Pulmonary artery endothelial cell (primary cell): Measurements from ENCODE around the gene ARL4A. TPM values are rescaled to one million over a fixed set of nuclear protein-coding genes. Genes with fewer than 3 reads are reported as not detected.
"Not testable (repeated sequence)": the region's sequence is repeated elsewhere in the genome, so short reads cannot be mapped to it uniquely, and the experiment has no call there.

Experiments used
- DNase-seq: peaks from one replicate; pipeline ENCODE4 v3.0.0-alpha.2; 2011; ENCODE audit warnings: low read depth, low spot score
- total RNA-seq: library from RNA; depleted of rRNA; stranded (reverse); fragments of >200 nt; gene quantifications from 2 replicates; pipeline ENCODE4 v1.2.3, GENCODE V29; 2014

The ARL4A gene
- total RNA-seq, 1 donor from 2014 or later, result 44.6 TPM

DNA sequence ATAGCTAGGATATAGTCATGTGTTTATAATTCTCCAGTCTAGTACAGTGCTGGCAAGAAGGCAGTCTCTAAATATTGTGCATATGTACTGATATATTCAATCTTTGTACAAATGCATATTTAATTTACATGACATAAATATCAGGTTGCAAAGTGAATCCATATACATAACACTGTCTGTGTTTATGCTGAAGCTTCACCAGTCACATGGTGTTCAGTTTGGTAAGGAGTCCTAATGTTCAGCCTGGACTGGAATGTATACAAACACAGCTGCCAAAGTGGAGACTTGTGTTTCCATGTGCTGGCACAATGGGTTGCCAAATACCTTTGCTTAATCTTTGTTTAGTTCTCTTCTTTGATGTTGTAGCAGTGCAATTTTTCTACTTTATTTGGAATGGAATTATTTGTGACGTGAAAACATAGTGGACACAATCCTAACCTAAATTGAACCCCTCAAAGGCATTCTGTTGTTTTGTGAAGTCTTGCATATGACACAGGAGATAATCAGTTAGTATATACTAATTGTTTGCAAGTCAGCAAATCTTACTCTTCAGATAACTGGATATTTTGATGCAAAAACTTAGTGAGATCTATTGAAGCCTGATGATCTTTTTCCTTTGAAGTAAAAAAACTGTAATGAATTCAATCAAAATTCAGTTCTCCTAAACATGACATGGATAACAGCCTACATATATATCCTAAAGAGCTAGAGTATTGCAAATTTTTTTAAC, 17.3 kb upstream of the ARL4A start:
- no peak for DNase-seq

DNA sequence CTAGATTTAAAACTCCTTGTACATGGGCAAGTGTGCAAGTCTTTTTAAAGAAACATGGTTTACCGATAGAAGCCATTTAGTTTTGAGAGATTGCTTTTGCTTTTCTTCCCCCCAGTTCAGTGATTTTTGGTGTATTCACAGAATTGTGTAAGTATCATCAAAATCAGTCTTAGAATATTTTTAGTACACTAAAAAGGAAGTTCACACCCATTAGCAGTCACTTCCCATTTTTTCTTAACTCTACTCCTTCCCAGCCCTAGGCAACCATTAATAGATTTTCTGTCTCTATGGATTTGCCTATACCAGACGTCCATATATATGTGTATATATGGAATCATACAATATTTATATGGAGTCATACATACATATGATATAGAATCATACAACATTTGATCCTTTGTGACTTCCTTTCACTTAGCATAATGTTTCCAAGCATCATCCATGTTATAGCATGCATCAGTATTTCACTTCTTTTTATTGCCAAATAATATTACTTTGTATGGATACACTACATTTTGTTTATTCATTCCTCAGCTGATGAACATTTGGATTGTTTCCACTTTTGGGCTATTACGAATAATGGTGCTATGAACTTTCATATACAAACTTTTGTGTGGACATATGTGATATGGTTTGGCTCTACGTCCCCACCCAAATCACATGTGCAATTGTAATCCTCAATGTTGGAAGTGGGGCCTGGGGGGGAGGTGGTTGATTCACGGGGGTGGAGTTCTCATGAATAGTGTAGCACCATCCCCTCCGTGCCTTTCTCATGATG, 16.5 kb upstream of the ARL4A start:
- no peak for DNase-seq

- DNase-seq, result not testable (repeated sequence)
Observed at GRCh38 chr7:12673436-12673835, 14.0 kb upstream of the ARL4A start.

DNA sequence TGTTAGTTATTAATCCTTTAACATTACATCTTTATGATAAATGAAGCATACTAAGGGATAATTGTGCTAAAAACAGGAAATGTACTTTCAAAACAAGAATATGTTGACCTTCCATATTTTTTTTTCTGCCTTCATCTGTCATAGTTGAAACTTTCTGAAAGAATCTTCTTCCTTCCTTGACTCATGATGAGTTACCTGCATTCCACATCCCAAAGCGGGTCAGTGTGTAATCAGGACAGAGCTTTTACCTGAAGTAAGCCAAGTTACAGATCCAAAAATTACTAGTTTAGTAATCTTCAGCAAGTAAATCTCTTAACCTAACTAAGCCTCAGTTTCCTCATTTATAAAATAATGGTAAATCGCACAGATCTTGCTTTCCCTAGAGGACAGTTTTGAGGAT, 13.4 kb upstream of the ARL4A start:
- DNase-seq, result no peak

GRCh38 chr7:12674861-12675260, 12.6 kb upstream of the ARL4A start:
- no peak for DNase-seq

GRCh38 chr7:12683678-12684585, 3.5 kb upstream of the ARL4A start:
- no peak for DNase-seq

- DNase-seq, result no peak
Observed at GRCh38 chr7:12684733-12685132, 2.7 kb upstream of the ARL4A start.

- DNase-seq, result peak; percentile 27
Observed at GRCh38 chr7:12685550-12685949, 1.9 kb upstream of the ARL4A start.

- peak; percentile 44 for DNase-seq
Observed at GRCh38 chr7:12686234-12686890, 1.1 kb upstream of the ARL4A start.

DNA sequence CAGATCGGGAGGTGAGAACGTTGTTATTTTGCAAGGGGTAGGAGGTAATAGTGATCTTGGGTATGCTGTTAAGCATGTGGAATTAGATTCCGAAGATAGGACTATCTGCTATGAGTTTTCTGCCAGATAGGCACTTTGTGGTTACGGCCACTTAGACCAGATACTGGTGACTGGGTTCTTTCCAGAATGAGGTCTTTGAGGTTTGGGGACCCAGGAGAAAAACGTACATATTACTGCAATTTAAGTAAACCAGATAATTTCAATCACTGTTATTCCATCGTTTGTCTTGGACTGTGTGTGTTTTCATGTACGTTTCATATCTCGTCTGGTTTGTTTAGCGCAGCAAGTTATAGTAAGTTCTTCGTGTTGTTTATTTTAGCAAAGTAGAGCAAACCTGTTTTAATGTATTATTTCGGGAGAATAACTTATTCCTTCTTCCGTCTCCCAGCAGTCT, 312 bp downstream of the ARL4A start:
- no peak for DNase-seq

DNA sequence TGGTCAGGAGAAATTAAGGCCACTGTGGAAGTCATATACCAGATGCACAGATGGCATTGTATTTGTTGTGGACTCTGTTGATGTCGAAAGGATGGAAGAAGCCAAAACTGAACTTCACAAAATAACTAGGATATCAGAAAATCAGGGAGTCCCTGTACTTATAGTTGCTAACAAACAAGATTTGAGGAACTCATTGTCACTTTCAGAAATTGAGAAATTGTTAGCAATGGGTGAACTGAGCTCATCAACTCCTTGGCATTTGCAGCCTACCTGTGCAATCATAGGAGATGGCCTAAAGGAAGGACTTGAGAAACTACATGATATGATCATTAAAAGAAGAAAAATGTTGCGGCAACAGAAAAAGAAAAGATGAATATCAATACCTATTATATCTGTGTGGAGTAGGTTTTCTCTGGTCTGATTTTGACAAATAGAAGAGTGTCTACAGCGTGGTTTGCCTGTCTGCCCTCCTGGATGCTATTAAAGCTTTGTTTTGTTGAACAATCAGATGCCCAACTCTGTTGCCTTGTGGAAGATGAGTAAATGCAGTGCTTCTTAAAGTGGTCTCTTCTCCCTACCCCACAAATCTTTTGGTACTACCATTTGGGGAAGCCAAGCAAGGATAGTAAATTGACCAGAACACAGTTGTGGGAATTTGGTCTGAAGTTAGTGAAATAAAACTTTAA, 1.2 kb downstream of the ARL4A start:
- not testable (repeated sequence) for DNase-seq

DNA sequence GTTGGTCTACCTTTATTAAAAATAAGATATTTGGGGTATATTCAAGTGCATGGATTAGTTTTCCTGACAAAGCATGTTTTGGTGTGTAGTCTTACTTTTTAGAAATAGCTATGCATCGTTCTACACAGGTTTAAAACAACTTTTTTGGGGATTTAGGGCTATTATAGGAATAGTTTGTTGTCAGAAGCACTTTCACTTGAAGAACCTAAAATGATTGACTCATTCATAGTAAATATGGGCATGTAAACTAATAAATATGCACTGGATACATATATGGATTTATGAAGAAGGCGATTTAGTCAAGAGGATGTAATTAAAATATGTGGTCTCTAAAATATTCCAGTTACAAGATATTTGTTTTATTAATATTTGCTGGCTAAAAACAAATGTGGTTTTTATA, 2.0 kb downstream of the ARL4A start:
- DNase-seq, result no peak

GRCh38 chr7:12690041-12690878, 2.8 kb downstream of the ARL4A start:
- DNase-seq, result no peak

GRCh38 chr7:12691388-12691787, 4.0 kb downstream of the ARL4A start:
- not testable (repeated sequence) for DNase-seq

DNA sequence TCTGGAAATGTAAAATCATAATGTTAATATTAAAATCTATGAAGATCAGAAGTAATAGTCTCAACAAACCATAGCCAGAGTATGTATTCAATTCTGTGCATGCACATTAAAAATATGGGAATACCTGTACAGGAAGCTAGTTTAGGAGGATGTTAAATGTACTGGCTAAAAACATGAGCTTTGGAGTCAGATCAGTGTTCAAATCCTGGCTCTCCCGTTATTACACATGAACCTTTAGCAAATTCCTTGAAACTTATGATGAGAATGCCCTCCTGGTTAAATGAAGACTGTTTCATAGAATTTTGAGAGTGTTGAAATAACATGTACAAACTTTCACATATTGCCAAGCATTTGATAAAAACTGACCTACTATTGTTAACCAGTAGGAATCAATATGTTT, 4.6 kb downstream of the ARL4A start:
- no peak for DNase-seq

DNA sequence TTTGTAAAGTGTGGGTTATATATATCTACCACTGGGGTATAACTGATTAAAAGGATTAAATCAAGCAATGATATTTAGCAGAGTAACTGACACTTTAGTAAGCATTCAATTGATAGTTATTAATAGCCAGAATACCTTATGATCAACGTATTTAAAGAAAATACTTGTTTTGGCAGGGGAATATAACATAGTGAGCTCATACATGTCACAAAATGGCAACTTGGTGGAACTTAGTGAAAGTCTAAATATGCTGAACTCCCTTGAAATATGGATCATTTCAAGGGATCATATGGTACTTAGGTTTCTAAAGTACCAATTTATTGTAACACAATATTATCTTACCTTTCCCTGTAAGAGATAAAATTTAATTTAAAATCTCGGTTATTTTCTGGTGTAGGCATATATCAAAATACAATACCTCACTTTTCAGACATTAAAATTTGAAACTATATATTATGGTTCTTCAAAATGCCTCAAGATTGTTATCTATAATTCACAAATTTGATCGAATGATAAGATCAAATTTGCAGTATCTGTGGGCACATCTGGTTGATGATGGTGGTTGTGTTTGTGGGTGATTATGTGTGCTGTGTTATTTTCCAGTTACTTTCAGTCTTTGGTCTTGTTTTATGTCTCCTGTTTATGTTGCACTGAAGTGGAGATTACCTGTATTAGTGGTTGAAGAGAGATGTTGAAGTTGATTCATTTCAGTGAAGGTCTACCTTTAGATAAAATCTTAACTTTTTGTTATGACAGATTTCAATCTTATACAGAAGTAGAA, 5.2 kb downstream of the ARL4A start:
- no peak for DNase-seq

DNA sequence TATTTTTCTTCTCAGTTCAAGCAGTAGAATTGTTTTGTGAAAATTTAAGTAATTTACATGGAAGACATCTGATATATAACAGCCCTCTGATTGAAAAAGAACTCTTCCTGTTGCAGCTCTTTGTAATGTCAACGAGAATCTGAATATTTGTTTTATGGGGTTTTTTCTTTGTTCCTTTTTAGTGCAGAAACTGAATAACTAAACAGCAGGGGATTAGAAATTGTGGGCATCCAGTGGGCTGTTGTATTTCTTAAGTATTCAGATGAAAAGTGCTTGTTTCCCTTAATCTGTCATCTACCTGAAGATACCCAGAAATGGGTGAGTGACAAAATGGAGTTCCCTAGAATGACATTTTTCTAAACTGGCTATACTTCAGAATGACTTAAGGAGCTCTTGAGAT, 7.4 kb downstream of the ARL4A start:
- DNase-seq, result no peak

GRCh38 chr7:12695965-12696364, 8.5 kb downstream of the ARL4A start:
- DNase-seq, result no peak

DNA sequence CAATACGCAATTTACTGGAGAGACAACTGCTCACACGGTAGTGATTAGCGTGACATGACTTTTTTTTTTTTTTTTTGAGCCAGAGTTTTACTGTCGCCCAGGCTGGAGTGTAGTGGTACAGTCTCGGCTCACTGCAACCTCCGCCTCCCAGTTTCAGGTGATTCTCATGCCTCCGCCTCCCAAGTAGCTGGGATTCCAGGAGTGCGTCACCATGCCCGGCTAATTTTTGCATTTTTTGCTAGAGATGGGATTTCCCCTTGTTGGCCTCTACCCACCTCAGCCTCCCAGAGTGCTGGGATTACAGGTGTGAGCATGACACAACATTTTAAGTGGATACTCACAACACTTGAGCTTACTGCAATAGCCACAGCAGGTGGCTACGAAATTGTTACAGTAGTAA, 11.9 kb downstream of the ARL4A start:
- no peak for DNase-seq
